Ishikawa (cell line): ENCODE measurements around the gene ASPSCR1.

ENCODE experiments used
- EP300 ChIP-seq: IDR thresholded peaks from 2 replicates; pipeline ENCODE4 v1.6.1; 2012; ENCODE audit warnings: borderline replicate concordance
- REST ChIP-seq: IDR thresholded peaks from 2 replicates; pipeline ENCODE4 v1.6.1; 2012; ENCODE audit warnings: low read depth, mild to moderate bottlenecking
- TAF1 ChIP-seq: IDR thresholded peaks from 2 replicates; pipeline ENCODE4 v1.6.1; 2012; ENCODE audit warnings: low read depth, mild to moderate bottlenecking
- TCF12 ChIP-seq: IDR thresholded peaks from 2 replicates; pipeline ENCODE4 v1.6.1; 2012; ENCODE audit warnings: low read depth

- 0 out of 2 replicates have a peak, but pooled peaks have one; percentile 38 for TF ChIP-seq EP300
- TF ChIP-seq TCF12, result peak; percentile 72
- TF ChIP-seq REST, result no peak
- TF ChIP-seq TAF1, result 0 out of 2 replicates have a peak, but pooled peaks have one; percentile 36
Observed at GRCh38 chr17:81967533-81968395, 9.7 kb upstream of the ASPSCR1 start.
